Stimulated activated CD4-positive, alpha-beta T cell treated with anti-CD3 and anti-CD28 coated beads, Interleukin-2, amount 100 ng/mL, for 48 hours (primary cell): ENCODE measurements around the gene TUBGCP2.
A peak's percentile ranks its signal among the peaks of the same experiment; 100 is the strongest.

Experiments
- DNase-seq, 2 donors: peaks; one replicate each; pipeline ENCODE4 v3.0.0-alpha.2; 2020

TUBGCP2 gene

GRCh38 chr10:133308421-133309099 lies at the start of gene TUBGCP2, which contains the start of gene ZNF511:
Gene TUBGCP2 (minus strand): TSS chr10:133308872. CDS start chr10:133302941, 5,931 bp downstream.
Gene ZNF511 (plus strand): TSS chr10:133308914. CDS start chr10:133308944, 30 bp downstream.
- peak; percentile 84 to 90 for DNase-seq

GRCh38 chr10:133357285-133358161 lies 48.9 kb upstream of the TUBGCP2 start, which contains the start of gene FUOM:
Gene FUOM (minus strand): TSS chr10:133358019. CDS start chr10:133358007, 12 bp downstream.
- peak; percentile 56 to 66 for DNase-seq

- DNase-seq = no peak
Measured at GRCh38 chr10:133356549-133357284, 48.0 kb upstream of the TUBGCP2 start.

- no peak for DNase-seq
Measured at GRCh38 chr10:133355991-133356390, 47.3 kb upstream of the TUBGCP2 start.

GRCh38 chr10:133355266-133355665 lies 46.6 kb upstream of the TUBGCP2 start:
- no peak for DNase-seq

- DNase-seq = no peak
Measured at GRCh38 chr10:133354672-133355240, 46.1 kb upstream of the TUBGCP2 start.

GRCh38 chr10:133353988-133354605 lies 45.4 kb upstream of the TUBGCP2 start:
- no peak for DNase-seq

- no peak for DNase-seq
Measured at GRCh38 chr10:133353202-133353959, 44.7 kb upstream of the TUBGCP2 start.

GRCh38 chr10:133351408-133352318 lies 43.0 kb upstream of the TUBGCP2 start:
- DNase-seq = no peak

GRCh38 chr10:133350950-133351329 lies 42.3 kb upstream of the TUBGCP2 start:
- no peak for DNase-seq

GRCh38 chr10:133350283-133350949 lies 41.7 kb upstream of the TUBGCP2 start:
- DNase-seq = no peak

GRCh38 chr10:133349577-133350011 lies 40.9 kb upstream of the TUBGCP2 start:
- DNase-seq = no peak

- no peak for DNase-seq
Measured at GRCh38 chr10:133349160-133349568, 40.5 kb upstream of the TUBGCP2 start.

- no peak for DNase-seq
Measured at GRCh38 chr10:133347710-133348517, 39.2 kb upstream of the TUBGCP2 start.

- no peak for DNase-seq
Measured at GRCh38 chr10:133346413-133346812, 37.7 kb upstream of the TUBGCP2 start.

GRCh38 chr10:133344236-133344635 lies 35.6 kb upstream of the TUBGCP2 start:
- DNase-seq = no peak

GRCh38 chr10:133343558-133343957 lies 34.9 kb upstream of the TUBGCP2 start:
- no peak for DNase-seq

- no peak for DNase-seq
Measured at GRCh38 chr10:133342942-133343341, 34.3 kb upstream of the TUBGCP2 start.

- no peak for DNase-seq
Measured at GRCh38 chr10:133341983-133342382, 33.3 kb upstream of the TUBGCP2 start.
